Endothelial cell (in vitro differentiated cells): Measurements from ENCODE around the gene PYROXD2. TPM values are rescaled to one million over a fixed set of nuclear protein-coding genes. Genes with fewer than 3 reads are reported as not detected.

Experiments
- DNase-seq: peaks from one replicate; pipeline ENCODE4 v3.0.0; 2021; ENCODE audit warnings: low spot score
- H3K27ac Mint-ChIP-seq: one replicate; pipeline ENCODE4 v1.8.0; 2021; ENCODE audit warnings: mixed read lengths, inconsistent platforms; ENCODE audit not compliant: unreplicated experiment
- H3K27me3 Mint-ChIP-seq: one replicate; pipeline ENCODE4 v1.8.0; 2021; ENCODE audit warnings: mild to moderate bottlenecking, moderate library complexity, mixed read lengths, inconsistent platforms; ENCODE audit not compliant: unreplicated experiment
- H3K36me3 Mint-ChIP-seq: one replicate; pipeline ENCODE4 v1.8.0; 2021; ENCODE audit warnings: mild to moderate bottlenecking, low read depth, mixed read lengths, inconsistent platforms; ENCODE audit not compliant: unreplicated experiment
- H3K4me1 Mint-ChIP-seq: one replicate; pipeline ENCODE4 v1.8.0; 2021; ENCODE audit warnings: mild to moderate bottlenecking, mixed read lengths, inconsistent platforms; ENCODE audit not compliant: unreplicated experiment
- H3K4me3 Mint-ChIP-seq: one replicate; pipeline ENCODE4 v1.8.0; 2021; ENCODE audit warnings: mild to moderate bottlenecking, mixed read lengths, inconsistent platforms; ENCODE audit not compliant: unreplicated experiment
- H3K9me3 Mint-ChIP-seq: one replicate; pipeline ENCODE4 v1.8.0; 2021; ENCODE audit warnings: mixed read lengths, inconsistent platforms; ENCODE audit not compliant: unreplicated experiment
- total RNA-seq: library from RNA; stranded (reverse); fragmentation: NEBNext Ultra II Directional; extraction: Animal tissue kit (Norgen Biotek cat#: 25700); gene quantifications from one replicate; pipeline ENCODE4 v1.2.1, GENCODE V29; 2021; ENCODE audit not compliant: unreplicated experiment
- TF ChIP-seq, protein P1 (sequence below): fragments of 200-600 bp; sonication (generic); IDR thresholded peaks from one replicate; pipeline ENCODE4 v1.5.0; 2021; ENCODE audit warnings: antibody characterized with exemption; ENCODE audit not compliant: unreplicated experiment

PYROXD2 gene
- total RNA-seq, 1 donor from 2014 or later = 5.8 TPM

DNA sequence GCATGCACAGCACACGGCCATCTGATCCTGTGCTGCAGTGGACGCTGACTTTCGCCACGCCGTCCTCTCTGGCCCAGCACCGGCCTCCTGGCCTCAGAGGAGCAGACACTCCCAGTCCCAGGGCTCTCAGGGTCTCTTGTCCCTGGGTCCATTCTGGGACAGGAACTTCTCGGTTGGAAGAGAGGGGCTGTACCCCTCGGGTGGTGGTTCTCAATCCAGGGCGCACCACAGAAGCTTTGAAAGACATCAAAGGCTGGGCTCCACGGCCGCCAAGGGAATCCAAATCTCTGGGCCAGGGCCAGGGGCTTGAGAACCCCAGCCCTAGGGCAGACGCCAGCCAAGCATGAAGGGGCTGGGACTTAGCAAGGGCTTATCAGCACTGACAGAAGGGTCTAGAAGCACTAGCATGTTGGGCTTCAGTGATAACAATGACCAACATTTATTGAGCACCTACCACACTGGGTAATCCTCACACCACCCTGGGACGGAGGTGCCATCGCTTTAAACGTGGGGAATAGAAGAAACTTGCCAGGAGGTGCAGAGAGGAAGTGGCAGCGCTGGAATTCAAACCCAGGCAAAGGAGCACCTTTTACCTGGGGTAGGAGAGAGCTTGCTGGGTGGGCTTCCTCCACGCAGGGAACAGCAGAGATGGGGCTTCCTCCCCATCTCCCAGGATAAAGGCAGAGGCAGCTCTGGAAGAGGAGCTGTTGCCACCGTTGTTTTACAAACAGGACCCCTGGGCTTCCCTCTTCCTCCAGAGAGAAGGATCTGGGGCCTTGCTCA, 1.8 kb upstream of the PYROXD2 start:
- DNase-seq = no peak
- Mint-ChIP-seq H3K4me3 (no peak overlapping the region), H3K36me3 (peaks cover 16% of the 10 kb centered on the region), H3K4me1 (peaks cover 4% of the 10 kb centered on the region), H3K9me3 (no peaks in the 10 kb centered on the region), H3K27me3 (peaks cover 3% of the 10 kb centered on the region), H3K27ac (no peak overlapping the region)
- TF ChIP-seq, protein P1, sequence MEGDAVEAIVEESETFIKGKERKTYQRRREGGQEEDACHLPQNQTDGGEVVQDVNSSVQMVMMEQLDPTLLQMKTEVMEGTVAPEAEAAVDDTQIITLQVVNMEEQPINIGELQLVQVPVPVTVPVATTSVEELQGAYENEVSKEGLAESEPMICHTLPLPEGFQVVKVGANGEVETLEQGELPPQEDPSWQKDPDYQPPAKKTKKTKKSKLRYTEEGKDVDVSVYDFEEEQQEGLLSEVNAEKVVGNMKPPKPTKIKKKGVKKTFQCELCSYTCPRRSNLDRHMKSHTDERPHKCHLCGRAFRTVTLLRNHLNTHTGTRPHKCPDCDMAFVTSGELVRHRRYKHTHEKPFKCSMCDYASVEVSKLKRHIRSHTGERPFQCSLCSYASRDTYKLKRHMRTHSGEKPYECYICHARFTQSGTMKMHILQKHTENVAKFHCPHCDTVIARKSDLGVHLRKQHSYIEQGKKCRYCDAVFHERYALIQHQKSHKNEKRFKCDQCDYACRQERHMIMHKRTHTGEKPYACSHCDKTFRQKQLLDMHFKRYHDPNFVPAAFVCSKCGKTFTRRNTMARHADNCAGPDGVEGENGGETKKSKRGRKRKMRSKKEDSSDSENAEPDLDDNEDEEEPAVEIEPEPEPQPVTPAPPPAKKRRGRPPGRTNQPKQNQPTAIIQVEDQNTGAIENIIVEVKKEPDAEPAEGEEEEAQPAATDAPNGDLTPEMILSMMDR = no peak

DNA sequence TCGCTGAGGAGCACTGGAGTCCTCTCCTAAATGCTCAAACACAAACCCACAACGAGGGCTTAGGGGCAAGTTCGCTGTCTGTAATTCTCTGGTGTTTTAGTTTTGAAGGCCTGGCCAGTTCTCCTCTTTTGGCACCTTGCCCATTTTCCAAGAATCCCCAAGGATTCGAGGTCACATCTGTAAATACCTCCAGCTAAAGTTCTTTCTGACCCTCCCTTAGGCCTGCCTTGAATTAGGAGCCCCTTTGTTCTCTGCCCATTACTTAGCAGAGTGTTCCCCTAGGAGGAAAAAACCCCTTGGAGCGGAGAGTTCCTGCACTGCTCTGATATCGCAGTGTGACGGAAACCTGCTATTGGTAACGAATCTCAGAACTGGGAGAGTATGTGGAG, 743 bp upstream of the PYROXD2 start:
- peaks cover 10% of the 10 kb centered on the region for H3K36me3 Mint-ChIP-seq
- TF ChIP-seq, protein P1 = no peak
- H3K9me3 Mint-ChIP-seq = no peaks in the 10 kb centered on the region
- peaks cover 4% of the 10 kb centered on the region for H3K4me1 Mint-ChIP-seq
- no peak overlapping the region for H3K4me3 Mint-ChIP-seq
- H3K27ac Mint-ChIP-seq = peak overlapping the region; percentile 42
- DNase-seq = no peak
- peaks cover 3% of the 10 kb centered on the region for H3K27me3 Mint-ChIP-seq

DNA sequence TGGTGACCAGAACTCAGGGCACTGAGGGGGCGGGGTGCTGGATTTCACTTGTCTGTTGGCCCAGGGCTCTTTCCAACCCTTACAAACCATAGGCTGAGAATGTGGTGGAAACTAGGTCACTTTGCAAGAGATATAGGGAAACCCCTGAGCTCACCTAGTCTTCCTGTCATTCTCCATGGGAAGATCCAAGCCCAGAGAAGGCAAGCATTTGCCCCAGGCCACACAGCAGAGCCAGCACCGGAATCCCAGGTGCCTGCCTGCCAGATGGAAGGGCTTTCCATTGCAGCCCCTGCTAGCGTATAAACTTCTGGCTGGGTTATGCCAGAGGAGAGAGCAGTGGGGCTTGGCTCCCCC, 427 bp downstream of the PYROXD2 start:
- TF ChIP-seq, protein P1 = no peak
- Mint-ChIP-seq H3K4me3 (peak overlapping the region; percentile 25), H3K27ac (no peak overlapping the region), H3K36me3 (peaks cover 10% of the 10 kb centered on the region), H3K27me3 (peaks cover 3% of the 10 kb centered on the region), H3K4me1 (peaks cover 4% of the 10 kb centered on the region), H3K9me3 (no peaks in the 10 kb centered on the region)
- no peak for DNase-seq

DNA sequence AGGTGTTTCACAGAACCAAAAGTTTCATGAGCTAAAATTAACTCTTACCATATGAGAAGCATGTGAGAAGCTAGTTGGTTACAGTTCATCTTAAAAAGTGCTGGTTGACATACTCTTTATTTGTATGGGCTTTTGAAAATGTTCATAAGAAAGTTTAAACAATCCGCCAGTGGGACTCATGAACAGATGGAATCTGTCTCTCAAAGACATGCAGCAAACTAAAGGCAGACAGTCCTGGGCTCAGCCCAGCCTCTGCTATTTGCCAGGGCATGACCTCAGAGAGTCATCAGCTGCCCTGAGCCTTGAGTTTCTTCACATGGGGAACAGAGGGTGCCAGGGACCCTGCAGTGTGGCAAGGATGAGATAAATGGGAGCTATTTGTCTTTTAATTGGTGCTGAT, 3.2 kb downstream of the PYROXD2 start:
- no peaks in the 10 kb centered on the region for H3K9me3 Mint-ChIP-seq
- DNase-seq = no peak
- peaks cover 4% of the 10 kb centered on the region for H3K4me1 Mint-ChIP-seq
- peaks cover 7% of the 10 kb centered on the region for H3K36me3 Mint-ChIP-seq
- TF ChIP-seq, protein P1 = no peak
- H3K4me3 Mint-ChIP-seq = no peak overlapping the region
- H3K27ac Mint-ChIP-seq = no peak overlapping the region
- H3K27me3 Mint-ChIP-seq = peaks cover 2% of the 10 kb centered on the region

DNA sequence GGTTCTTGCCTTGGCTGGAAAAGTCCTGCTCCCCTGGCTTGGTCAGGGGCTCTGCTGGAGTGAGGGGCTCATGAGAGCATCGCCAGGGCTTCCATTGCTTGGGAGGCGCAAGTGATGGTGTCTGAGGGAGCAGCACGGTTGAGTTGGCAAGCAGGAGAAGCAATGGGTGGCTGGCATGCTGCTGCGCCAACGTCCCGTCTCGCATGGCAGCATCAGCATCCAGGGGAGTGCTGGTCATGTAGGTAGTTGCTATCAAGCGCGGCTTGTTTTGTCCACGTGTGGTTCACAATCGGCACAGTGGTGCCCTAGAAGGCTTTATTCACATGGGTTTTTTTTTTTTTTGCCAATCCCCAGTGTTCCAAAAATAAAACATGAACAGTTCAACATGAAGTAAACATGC, 3.8 kb downstream of the PYROXD2 start:
- no peak for DNase-seq
- Mint-ChIP-seq H3K27me3 (peaks cover 2% of the 10 kb centered on the region), H3K4me3 (no peak overlapping the region), H3K4me1 (peaks cover 4% of the 10 kb centered on the region), H3K27ac (no peak overlapping the region), H3K9me3 (no peaks in the 10 kb centered on the region), H3K36me3 (peaks cover 4% of the 10 kb centered on the region)
- TF ChIP-seq, protein P1 = no peak
